C4-2B (cell line): ENCODE results near the gene PPM1E.

Experiments used
- ZFX ChIP-seq: fragments of 450-650 bp; IDR thresholded peaks from 2 replicates; pipeline ENCODE4 v1.6.1; 2017
- TF ChIP-seq, protein P1 (sequence below): fragments of 450-650 bp; conservative IDR thresholded peaks from 2 replicates; pipeline ENCODE4 v1.5.1; 2017; ENCODE audit warnings: mild to moderate bottlenecking

GRCh38 chr17:58822148-58823050 lies 66.7 kb downstream of the PPM1E start:
- TF ChIP-seq, protein P1, sequence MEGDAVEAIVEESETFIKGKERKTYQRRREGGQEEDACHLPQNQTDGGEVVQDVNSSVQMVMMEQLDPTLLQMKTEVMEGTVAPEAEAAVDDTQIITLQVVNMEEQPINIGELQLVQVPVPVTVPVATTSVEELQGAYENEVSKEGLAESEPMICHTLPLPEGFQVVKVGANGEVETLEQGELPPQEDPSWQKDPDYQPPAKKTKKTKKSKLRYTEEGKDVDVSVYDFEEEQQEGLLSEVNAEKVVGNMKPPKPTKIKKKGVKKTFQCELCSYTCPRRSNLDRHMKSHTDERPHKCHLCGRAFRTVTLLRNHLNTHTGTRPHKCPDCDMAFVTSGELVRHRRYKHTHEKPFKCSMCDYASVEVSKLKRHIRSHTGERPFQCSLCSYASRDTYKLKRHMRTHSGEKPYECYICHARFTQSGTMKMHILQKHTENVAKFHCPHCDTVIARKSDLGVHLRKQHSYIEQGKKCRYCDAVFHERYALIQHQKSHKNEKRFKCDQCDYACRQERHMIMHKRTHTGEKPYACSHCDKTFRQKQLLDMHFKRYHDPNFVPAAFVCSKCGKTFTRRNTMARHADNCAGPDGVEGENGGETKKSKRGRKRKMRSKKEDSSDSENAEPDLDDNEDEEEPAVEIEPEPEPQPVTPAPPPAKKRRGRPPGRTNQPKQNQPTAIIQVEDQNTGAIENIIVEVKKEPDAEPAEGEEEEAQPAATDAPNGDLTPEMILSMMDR: no peak
- TF ChIP-seq ZFX: no peak
